Rectal smooth muscle tissue (tissue), 1 donor: ENCODE measurements around the gene NKAIN4.

Source experiments
- H3K27ac ChIP-seq: one replicate; pipeline ENCODE4 v1.7.0; 2013; ENCODE audit warnings: low read depth, low read length, inconsistent platforms
- H3K27me3 ChIP-seq: one replicate; pipeline ENCODE4 v1.7.0; 2013; ENCODE audit warnings: low read length; ENCODE audit not compliant: control insufficient read depth, insufficient read depth
- H3K36me3 ChIP-seq: one replicate; pipeline ENCODE4 v1.7.0; 2013; ENCODE audit warnings: low read length; ENCODE audit not compliant: control insufficient read depth, insufficient read depth
- H3K4me1 ChIP-seq: one replicate; pipeline ENCODE4 v1.7.0; 2013; ENCODE audit warnings: low read length; ENCODE audit not compliant: control insufficient read depth, insufficient read depth
- H3K4me3 ChIP-seq: one replicate; pipeline ENCODE4 v1.7.0; 2013; ENCODE audit warnings: low read length
- H3K9ac ChIP-seq: one replicate; pipeline ENCODE4 v1.7.0; 2013; ENCODE audit warnings: low read length

Gene NKAIN4

DNA sequence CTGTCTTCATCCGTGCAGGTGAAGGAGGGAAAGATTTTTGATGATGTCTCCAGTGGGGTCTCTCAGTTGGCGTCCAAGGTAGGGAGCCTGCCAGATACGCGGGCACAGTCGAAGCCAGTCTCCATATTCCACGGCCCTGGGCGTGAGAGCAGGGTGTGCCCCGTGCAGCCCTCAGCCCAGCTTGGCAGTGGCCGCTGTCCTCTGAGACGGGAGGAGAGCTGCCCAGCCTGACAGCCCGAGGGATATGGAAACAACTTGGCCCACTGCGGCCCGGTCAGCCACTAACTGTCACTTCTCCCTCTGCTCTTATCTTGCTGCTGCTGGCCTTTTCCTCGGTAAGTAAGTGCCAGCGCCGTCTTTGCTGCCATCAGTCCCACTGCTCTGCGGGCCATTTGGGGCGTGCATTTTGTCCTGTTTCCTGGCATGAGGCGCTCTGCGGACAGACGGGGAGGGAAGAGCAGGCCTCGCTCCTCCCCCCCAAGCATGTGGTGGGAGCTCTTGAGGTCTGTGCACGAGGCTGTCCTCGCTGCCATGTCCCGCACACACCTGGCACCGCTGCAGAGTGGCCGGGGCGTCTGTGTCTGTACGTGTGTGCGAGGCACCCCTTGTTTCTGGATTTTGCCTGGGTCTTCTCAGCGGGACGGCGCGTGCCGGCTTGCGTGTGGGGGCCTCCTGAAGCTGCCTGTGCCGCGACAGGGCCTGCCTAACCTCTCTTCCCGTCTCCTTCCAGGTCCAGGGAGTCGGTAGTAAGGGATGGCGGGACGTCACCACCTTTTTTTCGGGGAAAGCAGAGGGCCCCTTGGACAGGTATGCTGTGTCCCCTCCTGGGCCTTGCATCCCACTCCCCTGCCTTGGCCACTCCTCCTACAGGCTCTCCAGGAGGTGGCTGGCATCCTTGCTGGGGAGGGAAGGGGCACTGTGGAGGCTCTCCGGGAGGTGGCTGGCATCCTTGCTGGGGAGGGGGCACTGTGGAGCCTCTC, 31.7 kb upstream of the NKAIN4 start:
- Histone ChIP-seq H3K27ac (no peak overlapping the region), H3K36me3 (peaks cover 34% of the 10 kb centered on the region), H3K4me1 (no peaks in the 10 kb centered on the region), H3K9ac (no peak overlapping the region), H3K4me3 (no peak overlapping the region), H3K27me3 (no peaks in the 10 kb centered on the region)

- Histone ChIP-seq H3K27ac (no peak overlapping the region), H3K4me3 (no peak overlapping the region), H3K27me3 (no peaks in the 10 kb centered on the region), H3K4me1 (no peaks in the 10 kb centered on the region), H3K9ac (no peak overlapping the region), H3K36me3 (peaks cover 36% of the 10 kb centered on the region)
Observed at GRCh38 chr20:63284981-63285524, 30.8 kb upstream of the NKAIN4 start.

GRCh38 chr20:63284544-63284949, 30.3 kb upstream of the NKAIN4 start:
- Histone ChIP-seq H3K27me3 (no peaks in the 10 kb centered on the region), H3K9ac (no peak overlapping the region), H3K36me3 (peaks cover 36% of the 10 kb centered on the region), H3K27ac (no peak overlapping the region), H3K4me1 (no peaks in the 10 kb centered on the region), H3K4me3 (no peak overlapping the region)

DNA sequence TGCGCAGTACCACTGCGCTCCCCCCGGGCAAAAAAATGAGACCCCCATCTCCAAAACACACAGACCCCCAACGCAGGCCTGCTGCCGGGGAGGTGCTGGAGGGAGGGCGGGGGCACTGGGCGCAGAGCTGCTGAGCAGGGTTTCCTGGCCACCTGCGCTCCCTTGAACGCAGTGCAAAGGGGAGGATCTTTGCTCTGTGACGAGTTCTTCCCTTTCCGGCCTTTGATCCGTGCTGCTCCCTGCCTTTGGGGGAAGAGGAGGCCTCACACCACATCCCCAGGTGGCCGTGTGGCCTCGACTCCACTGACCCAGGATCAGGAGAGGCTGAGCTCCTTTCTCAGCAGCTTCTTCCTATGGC, 29.8 kb upstream of the NKAIN4 start:
- Histone ChIP-seq H3K4me1 (no peaks in the 10 kb centered on the region), H3K27me3 (no peaks in the 10 kb centered on the region), H3K4me3 (no peak overlapping the region), H3K27ac (no peak overlapping the region), H3K36me3 (peaks cover 32% of the 10 kb centered on the region), H3K9ac (no peak overlapping the region)

DNA sequence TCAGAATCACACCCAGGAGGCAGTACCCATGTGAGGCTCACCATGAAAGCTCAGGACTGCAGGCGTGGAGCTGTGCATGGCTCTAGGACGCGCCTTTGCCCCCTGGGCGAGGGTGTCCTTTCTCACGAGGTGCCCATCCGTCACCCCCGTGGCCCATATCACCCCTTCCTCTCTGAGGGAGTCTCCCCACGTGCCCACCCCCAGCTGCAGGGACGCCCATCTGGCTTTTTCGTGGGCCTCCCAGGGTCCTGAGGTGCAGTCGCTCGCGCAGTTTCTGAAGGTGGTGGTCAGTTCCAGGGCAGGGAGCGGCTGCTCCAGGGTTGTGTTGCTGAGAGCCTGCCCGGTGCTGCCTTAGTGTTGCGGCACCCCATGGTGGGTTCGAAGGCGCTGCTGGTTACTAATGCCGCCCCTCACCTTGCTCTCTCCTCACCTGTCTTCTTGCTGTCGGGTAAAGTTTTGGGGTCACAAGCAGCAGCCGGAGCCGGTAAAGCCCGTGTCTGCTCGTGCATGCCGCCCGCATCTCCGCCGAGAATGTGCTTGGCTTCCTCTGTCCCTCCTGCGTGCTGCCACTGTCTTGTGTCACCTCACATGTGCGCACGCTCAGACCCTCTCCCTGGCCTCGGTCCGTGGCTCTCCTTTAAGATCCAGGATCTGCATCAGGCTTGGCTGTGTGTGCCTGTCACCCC, 29.3 kb upstream of the NKAIN4 start:
- Histone ChIP-seq H3K27me3 (no peaks in the 10 kb centered on the region), H3K9ac (no peak overlapping the region), H3K36me3 (peaks cover 32% of the 10 kb centered on the region), H3K4me3 (no peak overlapping the region), H3K27ac (no peak overlapping the region), H3K4me1 (no peaks in the 10 kb centered on the region)

GRCh38 chr20:63282946-63283345, 28.7 kb upstream of the NKAIN4 start:
- Histone ChIP-seq H3K4me1 (no peaks in the 10 kb centered on the region), H3K36me3 (peaks cover 31% of the 10 kb centered on the region), H3K4me3 (no peak overlapping the region), H3K27me3 (no peaks in the 10 kb centered on the region), H3K27ac (no peak overlapping the region), H3K9ac (no peak overlapping the region)

- H3K36me3 ChIP-seq, result peaks cover 36% of the 10 kb centered on the region
- H3K4me1 ChIP-seq, result no peaks in the 10 kb centered on the region
- H3K27ac ChIP-seq, result no peak overlapping the region
- H3K4me3 ChIP-seq, result no peak overlapping the region
- no peaks in the 10 kb centered on the region for H3K27me3 ChIP-seq
- no peak overlapping the region for H3K9ac ChIP-seq
Observed at GRCh38 chr20:63281742-63282665, 27.7 kb upstream of the NKAIN4 start.

GRCh38 chr20:63280929-63281545, 26.8 kb upstream of the NKAIN4 start:
- Histone ChIP-seq H3K27ac (no peak overlapping the region), H3K4me1 (no peaks in the 10 kb centered on the region), H3K4me3 (no peak overlapping the region), H3K36me3 (peaks cover 44% of the 10 kb centered on the region), H3K27me3 (no peaks in the 10 kb centered on the region), H3K9ac (no peak overlapping the region)

- no peaks in the 10 kb centered on the region for H3K27me3 ChIP-seq
- no peak overlapping the region for H3K27ac ChIP-seq
- H3K4me3 ChIP-seq, result no peak overlapping the region
- H3K4me1 ChIP-seq, result no peaks in the 10 kb centered on the region
- no peak overlapping the region for H3K9ac ChIP-seq
- H3K36me3 ChIP-seq, result peaks cover 37% of the 10 kb centered on the region
Observed at GRCh38 chr20:63280371-63280770, 26.1 kb upstream of the NKAIN4 start.

- no peaks in the 10 kb centered on the region for H3K4me1 ChIP-seq
- H3K36me3 ChIP-seq, result peaks cover 37% of the 10 kb centered on the region
- H3K27me3 ChIP-seq, result no peaks in the 10 kb centered on the region
- no peak overlapping the region for H3K9ac ChIP-seq
- H3K4me3 ChIP-seq, result no peak overlapping the region
- no peak overlapping the region for H3K27ac ChIP-seq
Observed at GRCh38 chr20:63279931-63280330, 25.7 kb upstream of the NKAIN4 start.

GRCh38 chr20:63278661-63279060, 24.4 kb upstream of the NKAIN4 start:
- Histone ChIP-seq H3K27me3 (no peaks in the 10 kb centered on the region), H3K9ac (no peak overlapping the region), H3K4me3 (no peak overlapping the region), H3K27ac (no peak overlapping the region), H3K4me1 (peaks cover 4% of the 10 kb centered on the region), H3K36me3 (peaks cover 35% of the 10 kb centered on the region)
